ENCODE data around the gene APOOL. TPM values are rescaled to one million over a fixed set of nuclear protein-coding genes. Genes with fewer than 3 reads are reported as not detected.
"Not testable (repeated sequence)": the region's sequence is repeated elsewhere in the genome, so short reads cannot be mapped to it uniquely, and the experiment has no call there.

APOOL gene
- total RNA-seq (2014; rRNA removed; shearing (Covaris generic)): 14.9 and 19.1 TPM in 2 replicates

DNA sequence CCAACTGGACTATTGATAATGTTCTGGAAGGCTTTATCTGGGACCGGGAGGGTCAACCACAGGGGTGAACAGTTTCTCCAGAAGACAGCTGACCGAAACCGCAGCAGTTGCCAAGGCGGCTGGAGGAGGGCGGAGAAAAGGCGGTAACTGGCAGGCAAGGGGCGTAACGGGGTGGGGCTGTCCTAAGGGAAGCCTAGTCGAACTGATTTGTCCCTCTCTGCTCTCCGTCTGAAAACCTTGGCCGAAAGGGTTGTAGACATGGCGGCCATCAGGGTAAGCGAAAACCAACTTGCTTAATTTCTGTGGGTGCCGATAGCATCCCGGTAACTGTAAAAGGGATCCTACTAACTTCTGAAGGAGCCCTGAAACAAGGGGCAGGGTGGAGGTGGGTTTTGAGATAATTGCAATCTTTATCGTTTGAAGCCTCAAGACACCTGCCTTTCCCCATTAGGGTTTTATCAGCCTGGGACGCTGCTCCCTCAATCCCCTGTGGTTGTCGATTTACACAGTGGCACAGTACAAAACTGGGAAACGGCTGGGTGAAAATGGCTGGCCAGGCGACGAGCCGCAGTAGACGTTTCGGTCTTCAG lies at the start of gene APOOL:
TSS of gene APOOL (plus strand) at position 223 of the 590 bp plus-strand sequence. CDS start at position 259, 36 bp downstream.
- Histone ChIP-seq H3K27ac (peak within 1 kb of the TSS; percentile 74), H3K36me3 (no peaks in the 10 kb centered on the region), H3K4me1 (no peaks in the 10 kb centered on the region), H3K4me3 (peak within 1 kb of the TSS; percentile 87), H3K9me3 (replicated peaks) (no peaks in the 10 kb centered on the region), H3K27me3 (no peaks in the 10 kb centered on the region)
- DNase-seq: peak; percentile 88

GRCh38 chrX:84956304-84956703 lies 47.4 kb upstream of the APOOL start:
- Histone ChIP-seq H3K9me3 (replicated peaks) (no peaks in the 10 kb centered on the region), H3K27ac (no peak overlapping the region), H3K27me3 (no peaks in the 10 kb centered on the region), H3K36me3 (no peaks in the 10 kb centered on the region), H3K4me1 (no peaks in the 10 kb centered on the region), H3K4me3 (no peak overlapping the region)
- no peak for DNase-seq

DNA sequence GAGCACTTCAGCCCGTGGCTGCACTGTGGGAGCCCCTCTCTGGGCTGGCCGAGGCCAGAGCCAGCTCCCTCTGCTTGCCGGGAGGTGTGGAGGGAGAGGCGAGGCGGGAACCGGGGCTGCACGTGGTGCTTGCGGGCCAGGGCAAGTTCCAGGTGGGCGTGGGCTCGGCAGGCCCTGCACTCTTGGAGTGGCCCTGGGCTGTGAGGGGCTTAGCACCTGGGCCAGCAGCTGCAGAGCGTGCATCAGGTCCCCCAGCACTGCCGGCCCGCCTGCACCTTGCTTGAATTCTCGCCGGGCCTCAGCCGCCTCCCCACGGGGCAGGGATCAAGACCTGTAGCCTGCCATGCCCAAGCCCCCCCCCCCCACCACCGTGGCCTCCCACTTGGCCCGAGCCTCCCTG lies 28.9 kb upstream of the APOOL start:
- DNase-seq: no peak
- H3K9me3 ChIP-seq (replicated peaks): no peaks in the 10 kb centered on the region
- no peaks in the 10 kb centered on the region for H3K36me3 ChIP-seq
- no peak overlapping the region for H3K4me3 ChIP-seq
- no peak overlapping the region for H3K27ac ChIP-seq
- H3K4me1 ChIP-seq: no peaks in the 10 kb centered on the region
- no peaks in the 10 kb centered on the region for H3K27me3 ChIP-seq

GRCh38 chrX:84991739-84992138 lies 11.9 kb upstream of the APOOL start:
- H3K4me1 ChIP-seq, DNase-seq: not testable (repeated sequence)

DNA sequence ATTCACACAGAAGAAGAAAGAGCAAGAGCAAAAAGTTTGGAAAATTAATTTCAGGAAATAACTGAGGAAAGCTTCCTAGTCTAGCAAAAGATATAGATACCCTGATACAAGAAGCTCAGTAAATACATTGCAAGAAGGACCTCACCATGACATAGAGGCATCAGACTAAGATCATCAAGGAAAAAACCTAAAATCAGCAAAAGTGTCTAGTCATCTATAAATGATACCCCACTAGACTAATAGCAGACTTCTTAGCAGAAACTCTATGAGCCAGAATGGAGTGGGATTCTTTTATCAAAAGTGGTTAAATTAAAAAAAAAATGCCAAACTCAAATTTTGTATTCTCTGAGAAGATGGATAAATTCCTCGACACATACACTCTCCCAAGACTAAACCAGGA lies 10.5 kb upstream of the APOOL start:
- no peaks in the 10 kb centered on the region for H3K9me3 ChIP-seq (replicated peaks)
- no peak overlapping the region for H3K27ac ChIP-seq
- H3K4me1 ChIP-seq: no peaks in the 10 kb centered on the region
- no peak overlapping the region for H3K4me3 ChIP-seq
- no peaks in the 10 kb centered on the region for H3K27me3 ChIP-seq
- no peaks in the 10 kb centered on the region for H3K36me3 ChIP-seq
- no peak for DNase-seq

More at GRCh38 chrX:84991739-84992138, 11.9 kb upstream of the APOOL start:
- H3K36me3 ChIP-seq; H3K9me3 ChIP-seq (replicated peaks); H3K4me3 ChIP-seq; H3K27ac ChIP-seq; H3K27me3 ChIP-seq: not testable (repeated sequence)

DNA sequence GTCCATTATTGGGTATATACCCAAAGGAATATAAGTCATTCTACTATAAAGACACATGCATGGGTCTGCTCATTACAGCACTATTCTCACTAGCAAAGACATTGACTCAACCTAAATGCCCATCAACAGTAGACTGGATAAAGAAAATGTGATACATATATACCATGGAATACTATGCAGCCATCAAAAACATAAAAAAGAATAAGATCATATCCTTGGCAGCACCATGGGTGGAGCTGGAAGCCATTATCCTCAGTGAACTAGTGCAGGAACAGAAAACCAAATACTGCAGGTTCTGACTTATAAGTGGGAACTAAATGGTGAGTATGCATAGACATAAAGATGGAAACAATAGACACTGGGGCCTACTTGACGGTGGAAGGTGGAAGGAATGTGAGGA lies 2.3 kb upstream of the APOOL start:
- Histone ChIP-seq H3K27me3 (no peaks in the 10 kb centered on the region), H3K27ac (no peak overlapping the region), H3K9me3 (replicated peaks) (no peaks in the 10 kb centered on the region), H3K4me1 (no peaks in the 10 kb centered on the region), H3K4me3 (no peak overlapping the region), H3K36me3 (no peaks in the 10 kb centered on the region)
- no peak for DNase-seq

GRCh38 chrX:85004255-85004654 lies 578 bp downstream of the APOOL start:
- peak overlapping the region; percentile 74 for H3K27ac ChIP-seq
- no peaks in the 10 kb centered on the region for H3K27me3 ChIP-seq
- H3K9me3 ChIP-seq (replicated peaks): no peaks in the 10 kb centered on the region
- no peaks in the 10 kb centered on the region for H3K4me1 ChIP-seq
- DNase-seq: no peak
- H3K4me3 ChIP-seq: peak overlapping the region; percentile 87
- H3K36me3 ChIP-seq: no peaks in the 10 kb centered on the region

DNA sequence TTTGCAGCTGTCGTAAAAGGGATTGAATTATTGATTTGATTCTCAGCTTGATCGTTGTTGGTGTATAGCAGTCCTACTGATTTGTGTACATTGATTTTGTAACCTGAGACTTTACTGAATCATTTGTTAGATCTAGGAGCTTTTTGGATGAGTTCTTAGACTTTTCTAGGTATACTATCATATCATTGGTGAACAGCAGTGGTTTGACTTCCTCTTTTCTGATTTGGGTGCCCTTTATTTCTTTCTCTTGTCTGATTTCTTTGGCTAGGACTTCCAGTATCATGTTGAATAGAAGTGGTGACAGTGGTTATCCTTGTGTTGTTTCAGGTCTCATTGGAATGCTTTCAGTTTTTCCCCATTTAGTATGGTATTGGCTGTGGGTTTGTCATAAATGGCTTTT lies 8.4 kb downstream of the APOOL start:
- no peak for DNase-seq
- Histone ChIP-seq H3K27ac (no peak overlapping the region), H3K4me3 (no peak overlapping the region), H3K4me1 (no peaks in the 10 kb centered on the region), H3K27me3 (no peaks in the 10 kb centered on the region), H3K9me3 (replicated peaks) (no peaks in the 10 kb centered on the region), H3K36me3 (no peaks in the 10 kb centered on the region)

DNA sequence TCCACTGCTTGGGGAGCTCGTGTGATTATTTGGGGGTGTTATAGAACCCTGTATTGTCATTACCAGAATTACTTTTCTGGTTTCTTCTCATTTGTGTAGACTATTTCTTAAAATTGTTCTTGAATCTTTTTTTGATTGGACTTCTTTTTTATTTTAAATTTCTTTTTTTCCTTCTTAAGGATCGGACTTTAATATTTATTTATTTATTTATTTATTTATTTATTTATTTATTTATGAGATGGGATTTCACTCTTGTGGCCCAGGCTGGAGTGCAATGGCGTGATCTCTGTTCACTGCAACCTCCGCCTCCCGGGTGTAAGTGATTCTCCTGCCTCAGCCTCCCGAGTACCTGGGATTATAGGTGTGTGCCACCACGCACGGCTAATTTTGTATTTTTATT lies 11.7 kb downstream of the APOOL start:
- H3K27ac ChIP-seq; H3K9me3 ChIP-seq (replicated peaks); H3K4me3 ChIP-seq; DNase-seq; H3K36me3 ChIP-seq; H3K4me1 ChIP-seq; H3K27me3 ChIP-seq: not testable (repeated sequence)

DNA sequence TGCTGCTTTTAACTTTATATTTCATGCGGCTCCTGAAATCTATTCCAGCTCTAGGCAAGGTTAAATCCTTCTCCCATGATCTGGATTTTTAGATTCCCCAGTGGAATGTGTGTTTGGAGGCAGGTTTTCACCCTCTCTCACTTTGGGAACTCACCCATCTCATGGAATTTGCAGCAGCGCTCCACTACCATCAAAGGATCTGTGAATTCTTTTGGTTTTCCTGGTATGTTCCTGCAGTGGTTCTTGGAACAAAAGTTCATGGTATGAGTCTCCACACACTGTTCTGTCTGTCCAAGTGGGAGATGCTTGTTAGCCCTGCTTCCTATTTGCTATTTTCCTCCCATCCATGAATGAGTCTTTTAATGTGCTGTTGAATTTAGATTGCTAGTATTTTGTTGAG lies 14.0 kb downstream of the APOOL start:
- no peaks in the 10 kb centered on the region for H3K9me3 ChIP-seq (replicated peaks)
- H3K27me3 ChIP-seq: no peaks in the 10 kb centered on the region
- no peak overlapping the region for H3K4me3 ChIP-seq
- H3K36me3 ChIP-seq: no peaks in the 10 kb centered on the region
- no peak for DNase-seq
- no peak overlapping the region for H3K27ac ChIP-seq
- H3K4me1 ChIP-seq: no peaks in the 10 kb centered on the region

GRCh38 chrX:85018471-85018870 lies 14.8 kb downstream of the APOOL start:
- DNase-seq: no peak
- no peak overlapping the region for H3K27ac ChIP-seq
- H3K4me1 ChIP-seq: no peaks in the 10 kb centered on the region
- H3K36me3 ChIP-seq: no peaks in the 10 kb centered on the region
- H3K9me3 ChIP-seq (replicated peaks): no peaks in the 10 kb centered on the region
- H3K4me3 ChIP-seq: no peak overlapping the region
- no peaks in the 10 kb centered on the region for H3K27me3 ChIP-seq

- Histone ChIP-seq H3K4me3 (no peak overlapping the region), H3K36me3 (no peaks in the 10 kb centered on the region), H3K9me3 (replicated peaks) (no peaks in the 10 kb centered on the region), H3K27me3 (no peaks in the 10 kb centered on the region), H3K4me1 (no peaks in the 10 kb centered on the region), H3K27ac (no peak overlapping the region)
- no peak for DNase-seq
These were observed 16.5 kb downstream of the APOOL start for GRCh38 chrX:85020216-85020615.

DNA sequence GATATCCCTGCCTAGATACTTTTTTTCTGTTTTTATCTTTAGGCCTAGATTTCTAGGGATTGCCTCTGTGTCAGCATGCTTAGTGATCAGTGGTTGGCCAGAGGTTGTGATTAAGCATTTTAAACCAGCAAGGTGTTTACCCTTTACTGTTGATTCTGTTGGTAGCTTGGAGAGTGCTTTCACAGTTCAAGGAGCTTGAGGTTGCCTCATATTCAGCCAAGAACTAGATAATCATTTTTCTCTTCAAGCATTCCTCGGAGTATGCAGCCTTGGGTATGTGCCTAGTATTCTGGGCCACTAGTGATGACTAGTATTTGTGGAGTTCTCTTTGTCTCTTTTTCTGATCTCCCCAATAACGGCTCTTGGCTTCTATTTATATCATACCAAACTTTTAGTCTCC lies 20.4 kb downstream of the APOOL start:
- H3K27ac ChIP-seq: no peak overlapping the region
- no peak for DNase-seq
- H3K36me3 ChIP-seq: no peaks in the 10 kb centered on the region
- no peaks in the 10 kb centered on the region for H3K9me3 ChIP-seq (replicated peaks)
- H3K4me3 ChIP-seq: no peak overlapping the region
- H3K4me1 ChIP-seq: no peaks in the 10 kb centered on the region
- no peaks in the 10 kb centered on the region for H3K27me3 ChIP-seq

- Histone ChIP-seq H3K9me3 (replicated peaks) (no peaks in the 10 kb centered on the region), H3K4me3 (no peak overlapping the region), H3K27me3 (no peaks in the 10 kb centered on the region), H3K36me3 (no peaks in the 10 kb centered on the region), H3K4me1 (no peaks in the 10 kb centered on the region), H3K27ac (no peak overlapping the region)
- DNase-seq: no peak
These were observed 20.9 kb downstream of the APOOL start for GRCh38 chrX:85024562-85024961.

DNA sequence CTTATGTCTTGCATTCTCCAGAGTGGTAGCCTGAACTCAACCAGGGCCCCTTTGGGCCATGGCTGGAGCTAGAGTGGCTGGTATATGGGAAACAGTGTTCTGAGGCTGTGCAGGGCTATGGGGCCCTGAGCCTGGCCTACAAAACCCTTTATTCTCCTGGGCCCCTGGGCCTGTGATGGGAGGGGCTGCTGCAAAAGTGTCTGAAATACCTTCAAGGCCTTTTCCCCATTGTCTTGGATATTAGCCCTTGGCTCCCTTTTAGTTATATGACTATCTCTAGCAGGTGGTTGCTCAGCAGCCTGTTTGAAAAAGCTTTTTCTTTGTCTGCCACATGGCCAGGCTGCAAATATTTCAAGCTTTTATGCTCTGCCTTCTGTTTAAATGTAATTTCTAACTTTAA lies 22.5 kb downstream of the APOOL start:
- H3K27me3 ChIP-seq: no peaks in the 10 kb centered on the region
- no peaks in the 10 kb centered on the region for H3K4me1 ChIP-seq
- no peak for DNase-seq
- H3K9me3 ChIP-seq (replicated peaks): no peaks in the 10 kb centered on the region
- H3K4me3 ChIP-seq: no peak overlapping the region
- no peaks in the 10 kb centered on the region for H3K36me3 ChIP-seq
- H3K27ac ChIP-seq: no peak overlapping the region

GRCh38 chrX:85029043-85029442 lies 25.4 kb downstream of the APOOL start:
- Histone ChIP-seq H3K4me1 (no peaks in the 10 kb centered on the region), H3K9me3 (replicated peaks) (no peaks in the 10 kb centered on the region), H3K4me3 (no peak overlapping the region), H3K27me3 (no peaks in the 10 kb centered on the region), H3K27ac (no peak overlapping the region), H3K36me3 (no peaks in the 10 kb centered on the region)
- DNase-seq: no peak
